HG02943 (cell line): ENCODE measurements around the gene TSPAN5.

Experiments
- ATAC-seq: cut with Tn5 transposase; IDR thresholded peaks from one replicate; pipeline ENCODE4 v1.9.1; 2021; ENCODE audit warnings: mild to moderate bottlenecking, low read depth, moderate library complexity; ENCODE audit not compliant: unreplicated experiment

Gene TSPAN5

DNA sequence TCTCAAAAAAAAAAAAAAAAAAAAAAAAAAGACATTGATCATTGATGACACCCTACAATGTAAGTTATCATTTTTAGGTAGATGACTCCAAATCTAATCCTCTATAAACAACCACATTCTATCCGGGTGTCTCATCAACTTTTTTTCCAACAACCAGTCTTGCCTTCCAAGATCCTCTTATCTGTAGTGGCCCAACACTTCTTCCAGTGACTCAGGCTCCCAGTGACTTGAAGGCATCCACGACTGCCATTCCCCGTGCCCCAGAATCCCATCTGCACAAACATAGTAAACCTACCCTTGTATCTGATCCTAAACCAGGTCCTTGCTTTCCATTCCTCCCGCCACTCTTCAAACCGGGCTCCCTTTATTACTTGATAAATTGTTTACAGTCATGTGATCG lies 15.6 kb upstream of the TSPAN5 start:
- ATAC-seq: no peak

DNA sequence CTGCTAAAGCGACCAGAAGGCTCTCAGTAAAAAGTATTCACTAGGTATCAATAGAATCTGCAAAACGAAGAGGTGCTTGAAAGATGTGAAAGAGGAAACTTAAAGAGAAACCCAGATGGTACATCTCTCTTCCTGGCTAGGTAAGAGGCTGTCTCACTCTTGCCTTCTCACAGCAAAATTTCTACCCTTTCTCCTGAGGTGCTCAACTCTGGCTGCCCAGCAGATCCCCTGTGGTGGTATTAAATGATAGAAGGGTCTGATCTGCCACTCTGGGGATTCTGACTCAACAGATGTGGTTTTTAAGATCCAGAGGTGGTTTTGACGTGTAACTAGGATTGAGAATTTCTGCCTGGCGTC lies 14.9 kb upstream of the TSPAN5 start:
- no peak for ATAC-seq

DNA sequence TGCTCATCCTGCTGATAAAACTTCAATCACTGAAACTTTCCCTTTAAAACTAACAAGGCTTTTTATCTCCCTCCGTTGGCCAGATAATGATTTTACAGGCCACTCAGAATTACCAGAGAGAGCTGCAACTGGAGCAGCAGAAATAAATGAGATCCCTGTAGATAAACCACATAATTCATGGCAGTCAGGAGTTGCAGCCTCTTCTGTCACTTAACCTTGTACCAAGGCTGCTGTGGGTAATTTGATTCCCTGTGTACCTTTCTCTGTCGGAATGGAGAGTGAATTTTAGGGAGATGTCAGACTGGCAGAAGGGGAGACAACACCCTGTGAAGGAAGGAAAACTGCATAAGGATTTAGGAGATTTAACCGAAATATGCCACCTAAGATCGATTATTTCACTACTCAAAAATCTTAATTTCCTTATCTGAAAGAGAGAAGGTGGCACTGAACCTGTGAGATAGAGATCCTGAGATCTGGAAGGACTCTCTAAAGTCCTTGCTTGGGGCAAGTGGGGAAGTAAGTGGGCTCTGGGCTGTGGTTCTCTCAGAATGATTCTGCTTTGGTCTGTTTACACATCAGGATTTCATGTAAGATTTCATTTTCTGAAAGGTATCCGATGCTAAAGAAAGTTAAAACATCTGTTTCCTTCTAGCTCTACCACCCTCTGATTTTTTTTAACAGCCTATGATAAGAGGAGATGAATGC lies 14.3 kb upstream of the TSPAN5 start:
- ATAC-seq: no peak

DNA sequence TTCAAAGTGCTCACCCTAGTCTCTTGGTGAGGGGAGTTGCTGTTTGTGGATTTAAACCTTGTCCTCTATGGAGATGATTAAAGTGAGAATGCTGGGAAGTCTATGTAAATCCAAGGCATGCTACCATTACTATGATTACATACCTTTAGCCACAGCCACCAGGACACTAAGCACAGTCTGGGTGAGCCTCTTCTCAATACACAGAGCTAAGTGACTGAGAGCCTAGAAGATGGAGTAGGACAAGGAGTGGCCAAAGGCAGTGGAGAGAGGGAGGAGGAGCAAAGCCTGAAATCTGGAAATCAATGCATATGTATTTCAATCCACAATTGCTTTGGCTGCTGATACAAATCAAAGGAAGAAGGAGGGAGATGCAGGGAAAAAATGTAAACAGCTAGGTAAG lies 12.7 kb upstream of the TSPAN5 start:
- ATAC-seq: no peak

DNA sequence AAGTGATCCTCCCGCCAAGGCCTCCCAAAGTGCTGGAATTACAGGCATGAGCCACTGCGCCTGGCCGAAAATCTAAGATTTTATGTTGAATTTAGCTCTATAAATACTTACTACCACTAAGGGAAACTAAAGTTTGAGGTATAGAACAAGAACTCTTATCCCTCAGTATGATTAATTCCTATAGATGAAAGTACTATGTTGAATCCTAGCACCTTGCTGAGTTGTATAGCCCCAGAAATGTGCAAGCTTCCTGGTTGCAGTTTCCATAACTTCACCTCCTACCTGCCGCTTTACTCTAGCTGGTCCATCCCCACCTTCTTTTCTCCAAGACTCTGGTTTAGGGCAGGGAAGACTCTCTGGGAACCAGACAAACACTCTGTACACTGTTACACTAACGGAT lies 11.8 kb upstream of the TSPAN5 start:
- no peak for ATAC-seq

DNA sequence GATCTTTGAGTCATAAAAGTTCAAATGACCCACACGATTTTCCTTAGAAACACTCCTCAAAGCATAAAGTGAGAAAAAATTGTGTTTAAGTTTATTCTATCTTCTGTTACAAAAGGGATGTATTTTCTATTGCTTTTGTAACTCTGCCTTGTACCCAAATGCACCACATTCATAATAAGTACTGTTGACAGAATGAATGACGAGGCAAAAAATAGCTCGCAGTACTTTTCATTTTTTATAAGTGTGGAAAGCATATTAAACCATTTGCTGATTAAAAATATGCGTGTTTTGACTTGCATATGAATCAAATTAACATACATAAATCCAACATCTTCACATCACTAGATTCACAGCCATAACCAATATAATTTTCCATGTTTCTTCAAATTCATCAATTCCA lies 11.2 kb upstream of the TSPAN5 start:
- no peak for ATAC-seq

DNA sequence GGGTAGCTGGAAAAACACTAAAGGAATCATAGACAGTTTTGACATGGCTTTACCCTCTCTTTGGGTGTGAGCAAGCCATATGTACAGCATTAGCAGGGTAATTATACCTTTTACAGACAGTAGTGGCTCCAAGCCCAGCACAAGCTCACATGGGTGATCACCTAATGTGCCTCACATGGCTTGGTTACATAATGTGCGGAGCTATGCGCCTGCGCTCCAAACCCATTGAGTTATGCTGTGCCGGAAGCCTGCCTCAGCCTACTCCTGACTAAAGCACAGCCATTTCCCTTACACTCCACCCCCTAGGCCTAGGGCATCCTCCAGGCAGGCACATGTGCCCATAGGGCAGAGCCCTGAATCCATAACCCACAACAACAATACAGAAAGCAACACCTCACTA lies 6.5 kb upstream of the TSPAN5 start:
- ATAC-seq: no peak

DNA sequence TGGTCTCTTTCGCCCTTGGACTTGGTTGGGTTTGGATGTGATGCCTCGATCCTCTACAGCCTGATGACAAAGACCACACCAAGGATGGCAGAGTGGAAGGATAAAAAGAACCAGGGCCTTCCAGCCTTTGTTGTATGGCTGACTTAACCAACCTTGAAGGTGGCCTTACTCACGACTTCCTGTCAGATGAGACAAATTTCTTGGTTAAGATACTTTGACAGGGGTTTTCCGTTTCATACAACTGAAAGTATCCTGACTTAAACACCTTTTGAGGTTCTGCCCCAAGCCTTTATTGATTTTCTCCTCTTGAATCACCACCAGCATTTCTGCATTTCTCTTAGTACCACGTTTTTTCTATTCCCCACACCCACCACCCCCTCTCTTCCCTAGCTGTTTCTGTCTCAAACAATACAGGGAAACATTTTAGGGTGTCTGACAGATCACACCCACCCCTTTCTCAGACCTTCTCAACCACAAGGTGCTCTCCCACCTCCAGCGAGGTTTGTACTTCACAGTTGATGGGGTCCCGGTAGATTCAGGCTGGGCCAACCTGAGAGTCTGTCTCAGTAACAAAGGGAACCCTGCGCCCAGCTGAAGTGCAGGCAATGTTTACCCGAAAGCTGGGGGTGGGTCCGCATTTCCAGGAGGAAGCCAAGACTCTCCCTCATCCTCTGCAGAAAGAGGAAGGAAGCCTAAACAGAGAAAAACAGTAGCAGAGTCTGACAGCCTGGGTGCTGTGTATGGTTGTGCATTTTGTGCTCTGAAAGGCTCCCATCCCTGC lies 5.0 kb upstream of the TSPAN5 start:
- ATAC-seq: peak; percentile 67

DNA sequence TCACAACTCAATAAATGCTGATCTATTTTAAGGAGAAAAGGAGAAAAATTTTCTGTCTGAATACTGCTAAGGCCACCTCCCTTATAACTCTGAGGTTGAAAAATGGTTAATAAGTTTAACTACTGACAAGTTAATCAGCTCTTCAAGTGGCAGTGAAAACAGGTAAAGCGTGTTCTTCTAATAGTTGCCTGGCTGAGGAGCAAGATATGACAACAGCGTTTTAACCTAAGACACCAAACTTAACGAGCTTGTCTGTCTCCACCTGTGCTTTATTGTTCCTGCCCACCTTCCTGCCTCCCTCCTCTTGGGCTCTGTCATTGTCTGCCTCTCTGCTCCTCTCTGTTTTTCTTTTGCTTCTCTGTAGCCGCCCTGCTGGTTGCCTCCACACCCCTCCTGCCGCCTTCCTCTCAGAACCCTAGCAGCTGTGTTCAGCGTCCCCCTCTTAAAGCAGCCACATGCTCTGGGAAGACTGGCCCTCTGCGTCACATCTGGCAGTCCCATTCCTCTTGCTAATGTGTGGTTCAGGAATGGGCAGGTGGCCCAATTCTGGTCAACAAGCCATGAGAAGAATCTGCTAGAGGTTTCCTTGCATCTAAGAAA lies 4.3 kb upstream of the TSPAN5 start:
- no peak for ATAC-seq

DNA sequence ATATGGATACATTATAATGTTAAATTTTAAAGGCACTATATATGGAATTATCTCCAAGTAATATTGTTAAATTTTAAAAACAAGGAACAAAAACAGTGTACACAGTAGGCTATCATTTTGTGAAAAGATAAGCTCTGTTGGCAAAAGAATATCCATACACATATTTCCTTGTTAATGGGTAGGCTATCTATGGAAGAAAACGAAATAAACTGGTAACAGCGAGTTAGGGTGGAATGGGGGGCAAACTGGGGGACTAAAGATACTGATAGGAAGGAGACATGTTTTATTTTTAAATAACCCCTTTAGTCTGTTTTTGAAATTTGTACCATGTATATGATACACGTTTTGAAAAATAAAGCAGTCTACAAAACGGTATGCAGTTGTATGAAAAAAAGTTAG lies 3.6 kb upstream of the TSPAN5 start:
- ATAC-seq: no peak

DNA sequence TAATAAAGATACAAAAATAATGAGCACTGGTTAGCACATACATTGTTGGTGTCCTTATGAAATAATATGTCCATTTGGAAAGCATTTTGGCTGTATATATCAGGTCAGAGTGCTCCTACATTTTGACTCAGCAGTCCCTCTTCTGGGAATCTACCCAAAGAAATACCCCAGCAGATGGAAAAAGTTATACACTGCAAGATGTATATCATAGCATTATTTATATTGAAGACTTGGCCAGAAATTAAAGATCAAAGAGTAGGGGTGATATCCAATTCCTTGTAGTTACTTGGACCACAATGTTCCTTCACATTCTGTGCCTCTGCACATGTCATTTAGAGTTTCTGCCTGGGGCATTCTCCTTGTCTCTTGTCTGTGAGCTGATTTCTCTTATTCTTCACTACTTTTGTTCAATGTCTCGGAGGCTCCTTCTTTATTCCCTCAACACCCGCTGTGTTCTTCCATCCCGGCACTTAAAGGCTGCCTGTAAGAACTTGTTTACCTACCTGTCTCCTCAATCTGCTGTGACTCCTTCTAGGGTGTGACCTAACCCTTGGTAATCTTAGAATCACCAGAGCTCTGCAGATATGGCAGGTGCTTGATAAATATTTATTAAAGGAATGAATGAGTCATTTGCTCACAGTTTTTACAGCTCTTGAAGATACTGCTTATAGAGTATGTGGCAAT lies 3.1 kb upstream of the TSPAN5 start:
- ATAC-seq: no peak

DNA sequence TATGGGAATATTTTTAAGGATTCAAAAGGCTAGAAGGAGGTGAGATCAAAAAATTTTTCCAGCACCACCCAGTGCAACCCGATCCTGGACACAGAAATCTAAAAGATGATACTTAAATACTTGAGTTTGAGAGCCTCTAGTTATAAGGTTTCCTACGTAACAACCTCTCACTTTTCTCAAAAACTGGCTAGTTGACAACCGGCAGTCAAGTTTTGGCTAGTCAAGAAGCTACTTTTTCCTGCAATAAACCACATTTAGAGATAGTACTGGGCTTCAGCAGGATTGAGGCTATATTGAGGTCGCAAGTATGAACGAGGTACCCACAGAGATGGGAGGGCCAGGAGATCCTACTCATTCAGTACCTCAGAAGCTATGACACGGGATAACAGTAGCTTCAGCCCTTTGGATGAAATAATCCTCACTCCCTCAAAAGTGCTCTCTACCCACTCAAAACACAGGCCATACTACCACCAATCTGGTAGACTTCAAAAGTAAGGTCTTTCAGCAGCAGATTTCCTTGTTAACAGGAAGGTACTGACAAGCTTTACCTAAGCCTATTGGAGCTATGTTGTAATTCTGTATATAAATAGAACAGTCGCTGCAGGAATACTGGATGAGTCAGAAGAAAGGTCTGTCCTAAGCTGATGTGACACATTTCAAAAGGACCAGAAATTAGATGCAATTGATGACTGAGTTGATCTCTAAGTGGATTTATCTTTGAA lies 1.5 kb upstream of the TSPAN5 start:
- no peak for ATAC-seq

DNA sequence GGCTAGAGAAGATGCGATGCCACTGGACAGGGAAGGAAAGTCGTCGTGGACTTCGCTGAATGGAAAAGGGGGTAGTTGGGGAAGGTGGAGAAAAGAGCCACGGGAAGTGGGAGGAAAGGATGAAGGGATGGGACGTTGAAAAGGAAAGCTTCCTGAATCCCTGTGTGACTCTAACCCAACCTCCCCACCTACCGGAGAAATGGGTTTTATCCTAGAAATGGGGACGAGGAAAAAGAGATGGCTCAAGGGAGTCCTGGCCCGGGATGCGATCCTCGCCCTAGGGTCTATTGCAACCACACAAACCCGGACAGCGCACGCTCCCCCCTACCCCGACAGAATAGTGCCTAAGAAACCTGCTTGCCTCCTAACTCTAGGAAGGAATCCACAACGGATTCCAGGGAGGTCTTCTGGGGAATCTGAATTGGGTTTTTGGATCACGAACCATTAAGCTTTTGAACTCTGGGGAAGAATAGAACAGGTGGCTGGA lies 738 bp upstream of the TSPAN5 start:
- no peak for ATAC-seq

DNA sequence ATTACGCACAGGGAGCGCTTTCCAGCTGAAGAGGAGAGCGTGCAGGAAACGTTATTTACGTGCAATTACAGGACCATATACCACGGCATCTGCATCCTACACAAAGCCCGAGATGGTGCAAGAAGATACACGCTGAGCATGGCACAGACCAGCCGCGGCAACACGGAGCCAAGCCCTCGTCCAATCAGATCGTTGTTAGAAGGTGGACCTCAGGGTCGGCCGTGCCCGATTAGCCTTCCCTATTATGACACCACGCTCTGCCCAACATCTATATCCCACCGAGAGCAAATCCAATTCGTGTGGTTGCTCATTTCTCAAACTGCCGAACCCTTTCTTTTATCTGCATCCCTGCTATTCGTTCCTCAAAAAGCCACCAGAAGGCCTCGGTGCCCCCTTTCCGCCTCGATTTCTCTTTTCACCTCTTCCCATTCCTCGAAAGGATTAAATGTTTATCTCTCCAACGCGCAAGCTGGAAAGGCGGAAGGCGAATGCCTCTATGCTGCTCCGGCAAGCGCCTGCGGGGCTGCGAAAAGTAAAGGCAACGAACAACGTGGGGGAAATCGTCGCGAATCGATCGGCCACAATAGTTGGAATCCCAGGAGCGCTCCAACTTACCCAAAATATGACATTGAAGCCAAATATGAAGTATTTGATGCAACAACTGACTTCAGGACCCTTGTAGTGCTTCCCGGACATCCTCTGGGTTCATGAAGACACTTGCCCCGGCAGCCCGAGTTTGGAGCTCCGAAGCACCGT lies 702 bp downstream of the TSPAN5 start:
- peak; percentile 23 for ATAC-seq

DNA sequence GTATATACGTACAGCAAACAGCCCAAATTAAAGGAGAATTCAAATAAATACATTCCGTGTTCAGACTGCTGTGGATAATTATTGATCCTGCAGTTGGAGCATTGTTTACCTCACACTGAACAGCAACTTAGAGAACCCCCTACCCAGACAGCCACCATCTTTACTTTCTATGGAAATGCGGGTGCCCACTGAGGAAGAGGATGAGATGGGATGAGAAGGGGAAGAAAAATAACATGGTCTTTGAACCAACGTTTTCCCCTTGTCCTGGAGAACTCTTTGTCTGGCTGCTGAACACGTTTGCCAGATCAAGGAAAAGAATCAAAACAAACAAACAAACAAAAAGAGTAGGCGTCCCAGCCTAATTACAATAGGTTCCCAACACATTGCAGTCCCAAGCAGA lies 1.5 kb downstream of the TSPAN5 start:
- no peak for ATAC-seq

DNA sequence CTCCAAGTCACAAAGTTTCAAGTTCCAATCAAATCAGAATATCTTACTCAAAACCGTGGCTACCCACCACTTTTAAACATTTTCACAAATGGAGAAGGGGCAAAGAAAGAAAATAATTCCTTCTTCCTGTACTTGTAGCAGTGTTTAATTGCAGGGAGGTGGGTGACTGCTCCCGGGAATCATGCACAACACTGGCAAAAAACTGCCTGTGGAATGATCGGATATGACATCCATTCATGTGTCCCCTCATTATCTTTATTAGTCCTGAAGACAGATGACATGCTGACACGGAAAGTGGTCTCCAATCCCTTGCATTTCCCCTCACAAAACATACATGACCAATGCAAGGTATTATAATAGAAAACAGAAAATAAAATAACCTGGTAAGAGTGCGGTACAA lies 2.0 kb downstream of the TSPAN5 start:
- ATAC-seq: no peak

DNA sequence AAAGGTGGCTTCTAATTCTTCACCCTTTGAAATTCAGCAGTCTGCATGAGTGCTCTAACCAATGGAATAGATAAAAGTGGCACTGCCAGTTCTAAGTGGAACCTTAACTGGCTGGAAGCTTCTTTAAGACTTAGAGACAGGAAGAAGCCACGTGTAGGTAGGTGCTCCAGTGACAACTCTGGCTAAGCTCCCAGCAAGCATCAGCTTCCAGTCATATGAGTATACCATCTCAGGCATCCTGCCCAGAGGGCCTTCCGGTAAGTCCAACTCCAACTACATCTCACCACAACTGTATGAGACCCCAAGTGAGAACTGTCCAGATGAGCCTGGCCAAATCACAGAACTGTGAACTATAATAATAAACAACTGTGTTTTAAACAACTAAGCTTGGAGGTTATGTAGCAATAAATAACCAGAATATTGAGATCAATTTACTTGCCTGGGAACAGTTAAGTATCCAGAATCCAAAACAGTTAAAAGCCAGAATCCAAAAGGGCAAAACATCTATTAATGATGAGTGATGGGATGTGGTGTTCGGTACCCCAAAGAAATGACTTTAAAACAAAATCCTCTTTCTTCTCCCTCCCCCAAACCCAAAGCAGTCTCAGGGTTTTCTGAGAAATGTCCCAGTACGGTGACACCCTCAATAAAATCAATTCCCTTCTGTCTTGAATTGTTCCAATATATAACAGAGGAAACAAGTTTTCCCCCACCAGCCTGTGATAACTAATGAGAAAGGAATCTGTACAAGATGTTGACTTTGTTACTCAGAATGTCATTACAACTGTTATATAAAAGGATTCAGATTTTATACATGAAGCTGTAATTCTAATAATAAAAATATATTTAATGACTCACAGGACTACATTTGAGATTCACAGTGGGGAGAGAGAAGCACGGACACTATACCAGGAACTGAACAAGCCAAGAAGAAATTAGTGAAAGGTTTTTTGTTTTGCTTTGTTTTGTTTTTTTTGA lies 4.2 kb downstream of the TSPAN5 start:
- ATAC-seq: no peak

DNA sequence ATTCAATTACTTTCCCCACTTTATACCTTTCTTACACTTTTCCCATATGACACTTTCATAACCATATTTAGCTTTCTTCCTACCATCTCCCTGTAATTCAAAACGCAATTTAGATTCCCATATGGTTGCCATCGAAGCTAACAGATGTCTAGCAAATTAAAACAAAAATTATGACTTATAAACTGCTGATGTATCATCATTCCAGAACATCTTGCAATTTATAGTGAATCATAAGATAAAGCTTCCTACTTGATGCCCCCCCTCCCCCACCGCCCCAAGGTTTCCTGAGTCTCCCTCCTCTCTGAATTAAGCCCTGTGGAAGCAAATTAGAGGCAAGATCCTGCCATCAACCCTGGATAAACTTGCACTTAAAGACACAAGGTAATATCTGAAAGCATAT lies 5.4 kb downstream of the TSPAN5 start:
- no peak for ATAC-seq

DNA sequence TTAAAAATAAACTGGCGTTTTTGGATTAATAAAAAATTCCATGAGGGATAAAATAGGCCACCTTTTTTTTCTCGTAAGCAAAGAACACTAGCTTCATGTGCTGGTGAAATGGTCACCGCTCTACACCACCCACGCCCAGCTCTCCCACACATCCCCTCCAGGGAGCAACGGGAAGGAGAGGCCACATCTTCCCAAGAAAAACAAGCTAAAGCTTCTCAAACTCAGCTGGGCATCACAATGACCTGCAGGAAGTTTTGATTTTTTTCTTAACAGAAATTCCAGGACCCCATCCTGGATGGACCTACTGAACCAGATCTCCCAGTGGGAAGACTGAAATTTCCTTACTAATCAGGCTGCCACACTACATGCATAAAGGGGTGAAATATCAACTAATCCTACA lies 9.8 kb downstream of the TSPAN5 start:
- no peak for ATAC-seq
